Measurements from ENCODE around the gene ADAMTS2. TPM values are rescaled to one million over a fixed set of nuclear protein-coding genes. Genes with fewer than 3 reads are reported as not detected.

ADAMTS2 gene
- total RNA-seq, 1 experiment from 2014 or later, result 1.7 TPM

GRCh38 chr5:179165421-179166170 is 179.7 kb downstream of the ADAMTS2 start:
- Histone ChIP-seq H3K27me3 (ENCODE audit: control insufficient read depth, insufficient read depth, low read length) (no peaks in the 10 kb centered on the region), H3K4me3 (ENCODE audit: insufficient read depth, low read depth, low read length) (no peak overlapping the region), H3K36me3 (replicated peaks; ENCODE audit: control insufficient read depth, insufficient read depth, low read length) (no peaks in the 10 kb centered on the region)
- DNase-seq, result no peak

DNA sequence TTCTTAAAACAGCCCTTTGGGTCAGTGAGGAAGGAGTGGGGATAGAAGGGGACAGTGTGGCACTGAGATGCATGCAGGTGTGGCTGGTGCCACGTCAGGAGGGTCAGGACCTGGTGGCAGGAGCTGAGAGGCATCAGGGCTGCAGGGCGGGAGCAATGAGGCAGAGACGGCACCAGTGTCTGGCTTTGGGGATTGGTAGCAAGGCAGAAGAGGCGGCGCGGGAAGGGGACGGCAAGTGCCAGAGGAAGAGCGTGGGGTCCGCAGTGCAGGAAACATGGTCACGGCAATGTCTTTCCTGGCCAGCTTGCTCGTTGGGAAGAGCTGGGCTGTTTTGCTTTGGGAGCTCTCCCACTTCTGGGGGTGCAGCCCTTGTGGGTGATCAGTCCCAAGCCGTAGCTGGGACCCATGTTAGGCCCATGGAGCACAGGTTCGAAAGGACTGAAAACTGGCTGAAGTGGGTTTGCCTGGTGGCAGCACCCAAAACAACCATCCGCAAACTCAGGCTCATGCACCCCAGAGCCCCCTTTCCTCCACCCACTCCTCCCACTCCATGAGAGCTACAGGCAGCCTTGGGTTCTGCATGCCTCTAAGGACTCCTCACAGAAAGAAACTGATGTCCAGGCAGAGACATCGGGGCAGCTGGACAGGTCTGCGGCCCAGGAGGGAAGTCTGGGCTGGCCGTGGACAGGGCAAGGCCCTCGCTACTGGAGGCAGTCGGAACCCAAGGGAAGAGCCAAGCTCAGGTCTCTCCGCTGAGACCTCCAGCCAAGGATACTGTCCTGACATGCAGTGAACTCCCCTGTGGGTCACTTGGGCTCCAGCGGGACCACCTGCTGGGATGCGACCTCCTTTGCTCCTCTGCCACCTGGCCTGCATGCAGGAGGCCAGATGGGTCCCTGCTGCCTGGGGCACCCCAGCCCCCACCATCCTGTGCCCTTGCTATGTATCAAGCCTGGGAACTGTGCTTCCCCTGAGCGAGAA is 180.6 kb downstream of the ADAMTS2 start:
- Histone ChIP-seq H3K4me3 (ENCODE audit: insufficient read depth, low read depth, low read length) (no peak overlapping the region), H3K27me3 (ENCODE audit: control insufficient read depth, insufficient read depth, low read length) (no peaks in the 10 kb centered on the region), H3K36me3 (replicated peaks; ENCODE audit: control insufficient read depth, insufficient read depth, low read length) (no peaks in the 10 kb centered on the region)
- no peak for DNase-seq

- Histone ChIP-seq H3K36me3 (replicated peaks; ENCODE audit: control insufficient read depth, insufficient read depth, low read length) (no peaks in the 10 kb centered on the region), H3K4me3 (ENCODE audit: insufficient read depth, low read depth, low read length) (no peak overlapping the region), H3K27me3 (ENCODE audit: control insufficient read depth, insufficient read depth, low read length) (no peaks in the 10 kb centered on the region)
- DNase-seq, result no peak
These were observed 181.8 kb downstream of the ADAMTS2 start for GRCh38 chr5:179163236-179164155.

DNA sequence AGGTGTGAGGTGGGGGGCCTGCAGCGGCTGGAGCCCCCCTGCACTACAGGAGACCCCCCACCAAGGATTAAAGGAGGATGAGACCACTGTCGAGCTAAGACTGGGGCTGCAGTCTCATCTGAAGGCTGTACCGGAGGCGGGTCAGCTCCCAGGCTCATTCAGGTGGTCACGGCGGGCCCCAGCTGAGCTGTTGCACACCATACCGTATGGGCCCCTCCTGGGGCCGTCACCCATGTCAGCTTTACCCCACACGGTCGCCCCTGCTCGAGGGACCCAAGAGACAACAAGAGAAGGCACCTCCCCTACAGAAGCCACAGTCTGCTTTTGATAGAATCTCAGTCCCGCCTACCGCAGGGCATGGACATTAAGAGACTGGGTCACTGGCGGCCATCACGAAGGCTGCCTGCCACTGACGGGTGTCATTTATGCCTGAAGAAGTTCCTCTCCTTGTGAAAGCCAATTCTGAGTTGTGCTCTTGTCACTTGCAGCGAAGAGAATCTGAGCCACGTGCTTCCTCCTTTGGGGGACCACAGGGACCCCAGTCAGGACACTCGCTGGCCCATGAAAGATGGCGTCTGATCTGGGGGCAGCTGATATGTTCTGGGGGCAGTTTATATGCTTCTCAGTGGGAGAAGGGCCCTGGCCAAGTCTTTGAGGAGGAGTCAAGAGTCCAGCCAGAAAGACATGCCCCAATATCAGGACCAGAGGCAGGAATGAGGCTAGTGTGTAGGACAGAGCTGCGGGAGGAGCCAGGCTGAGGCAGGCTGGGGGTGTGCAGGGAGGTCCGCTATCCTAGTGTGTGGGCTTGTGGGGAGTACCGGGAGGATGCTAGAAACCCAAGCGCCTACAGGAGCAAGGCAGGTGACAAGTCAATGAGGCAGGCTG is 182.7 kb downstream of the ADAMTS2 start:
- Histone ChIP-seq H3K27me3 (ENCODE audit: control insufficient read depth, insufficient read depth, low read length) (no peaks in the 10 kb centered on the region), H3K4me3 (ENCODE audit: insufficient read depth, low read depth, low read length) (no peak overlapping the region), H3K36me3 (replicated peaks; ENCODE audit: control insufficient read depth, insufficient read depth, low read length) (no peaks in the 10 kb centered on the region)
- no peak for DNase-seq

DNA sequence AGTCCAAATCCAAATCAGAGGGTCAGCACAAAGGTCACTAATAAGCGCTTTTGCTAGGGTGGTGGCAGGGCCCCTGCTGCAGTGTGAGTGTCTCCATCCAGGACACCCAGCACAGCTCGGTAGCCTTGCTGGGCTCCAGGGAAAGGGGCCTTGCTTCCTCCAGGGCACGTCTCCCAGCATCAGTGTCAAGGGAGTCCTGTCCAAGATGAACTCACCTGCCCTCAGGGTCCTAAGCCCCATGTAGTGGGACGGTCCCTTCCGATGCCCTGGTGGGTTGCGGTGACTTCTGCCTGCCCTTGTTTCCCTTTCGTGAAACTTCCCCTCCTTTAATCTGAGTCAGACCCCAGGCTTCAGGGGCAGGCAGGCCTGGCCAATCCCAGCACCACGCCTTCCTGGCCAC is 183.4 kb downstream of the ADAMTS2 start:
- H3K4me3 ChIP-seq (ENCODE audit: insufficient read depth, low read depth, low read length), result no peak overlapping the region
- no peak for DNase-seq
- H3K27me3 ChIP-seq (ENCODE audit: control insufficient read depth, insufficient read depth, low read length), result no peaks in the 10 kb centered on the region
- no peaks in the 10 kb centered on the region for H3K36me3 ChIP-seq (replicated peaks; ENCODE audit: control insufficient read depth, insufficient read depth, low read length)

- Histone ChIP-seq H3K36me3 (replicated peaks; ENCODE audit: control insufficient read depth, insufficient read depth, low read length) (no peaks in the 10 kb centered on the region), H3K27me3 (ENCODE audit: control insufficient read depth, insufficient read depth, low read length) (no peaks in the 10 kb centered on the region), H3K4me3 (ENCODE audit: insufficient read depth, low read depth, low read length) (no peak overlapping the region)
- DNase-seq, result no peak
These were observed 184.7 kb downstream of the ADAMTS2 start for GRCh38 chr5:179160584-179160983.

DNA sequence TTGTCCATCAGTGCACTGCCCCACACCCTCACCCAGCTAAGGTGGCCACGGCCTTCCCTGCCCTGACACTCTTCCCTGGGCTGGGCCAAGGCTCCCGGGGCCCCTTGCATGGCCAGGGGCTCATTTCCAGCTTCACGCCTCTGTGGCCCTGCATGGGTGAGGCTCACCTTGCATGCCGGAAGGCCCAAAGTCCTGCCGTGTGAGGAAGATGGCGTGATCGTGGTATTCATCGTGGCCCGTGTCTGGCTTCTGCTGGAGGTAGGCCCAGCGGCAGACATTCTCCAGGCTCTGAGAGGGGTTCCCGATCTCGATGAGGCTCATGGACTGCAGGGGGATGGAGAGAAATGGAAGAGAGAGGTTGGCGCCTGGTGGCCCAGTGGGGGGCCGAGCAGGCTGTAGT is 186.7 kb downstream of the ADAMTS2 start:
- Histone ChIP-seq H3K36me3 (replicated peaks; ENCODE audit: control insufficient read depth, insufficient read depth, low read length) (no peaks in the 10 kb centered on the region), H3K4me3 (ENCODE audit: insufficient read depth, low read depth, low read length) (no peak overlapping the region), H3K27me3 (ENCODE audit: control insufficient read depth, insufficient read depth, low read length) (no peaks in the 10 kb centered on the region)
- DNase-seq, result no peak

DNA sequence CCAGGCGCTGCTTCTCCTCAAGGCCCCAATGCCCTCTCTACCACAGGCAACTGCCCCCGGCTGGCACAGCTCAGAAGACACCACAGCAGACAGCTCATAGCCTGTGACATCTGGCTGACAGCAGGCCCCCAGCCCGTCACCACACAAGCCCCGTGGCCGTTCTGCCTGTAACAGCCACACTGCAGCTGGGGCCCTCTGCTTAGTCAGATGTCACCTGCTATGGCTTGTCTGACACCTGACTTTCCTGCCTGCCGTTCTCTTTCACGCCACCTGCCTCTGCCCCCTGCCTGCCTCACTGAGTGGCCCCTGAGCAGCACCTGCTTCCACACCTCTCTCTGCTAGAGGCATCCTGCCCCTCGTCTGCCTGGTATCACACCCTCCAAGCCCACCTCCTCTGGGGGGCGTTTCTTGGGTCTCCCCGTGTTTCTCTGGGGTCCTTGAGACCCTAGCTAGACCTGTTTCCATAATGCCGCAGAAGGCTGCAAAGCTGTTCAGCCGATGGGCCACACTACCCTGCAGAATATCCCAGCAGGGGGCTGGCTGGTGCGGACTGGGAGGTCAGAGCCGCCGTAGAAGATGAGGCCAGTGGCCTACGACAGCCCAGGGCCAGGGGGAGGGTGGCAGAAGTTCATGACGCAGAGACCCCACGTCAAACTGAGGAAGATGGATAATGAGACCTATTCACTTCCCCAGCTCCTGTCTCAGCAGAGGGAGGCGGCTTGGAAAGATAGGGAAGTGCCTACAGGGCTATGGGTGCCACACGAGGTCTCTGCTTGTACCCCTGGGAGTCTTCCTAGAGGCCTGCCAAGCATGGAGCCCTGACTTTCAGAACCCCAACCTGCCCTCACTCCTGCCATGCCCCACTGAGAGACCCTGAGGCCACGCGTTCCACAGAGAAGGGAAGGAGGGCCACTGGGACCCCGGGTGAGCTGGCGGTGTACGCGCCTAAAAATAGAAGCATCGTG is 190.0 kb downstream of the ADAMTS2 start:
- no peak for DNase-seq
- Histone ChIP-seq H3K4me3 (ENCODE audit: insufficient read depth, low read depth, low read length) (no peak overlapping the region), H3K36me3 (replicated peaks; ENCODE audit: control insufficient read depth, insufficient read depth, low read length) (no peaks in the 10 kb centered on the region), H3K27me3 (ENCODE audit: control insufficient read depth, insufficient read depth, low read length) (no peaks in the 10 kb centered on the region)

- H3K36me3 ChIP-seq (replicated peaks; ENCODE audit: control insufficient read depth, insufficient read depth, low read length), result no peaks in the 10 kb centered on the region
- H3K4me3 ChIP-seq (ENCODE audit: insufficient read depth, low read depth, low read length), result no peak overlapping the region
- no peaks in the 10 kb centered on the region for H3K27me3 ChIP-seq (ENCODE audit: control insufficient read depth, insufficient read depth, low read length)
- no peak for DNase-seq
These were observed 190.8 kb downstream of the ADAMTS2 start for GRCh38 chr5:179154346-179154990.

- no peaks in the 10 kb centered on the region for H3K36me3 ChIP-seq (replicated peaks; ENCODE audit: control insufficient read depth, insufficient read depth, low read length)
- DNase-seq, result no peak
- no peak overlapping the region for H3K4me3 ChIP-seq (ENCODE audit: insufficient read depth, low read depth, low read length)
- no peaks in the 10 kb centered on the region for H3K27me3 ChIP-seq (ENCODE audit: control insufficient read depth, insufficient read depth, low read length)
These were observed 191.3 kb downstream of the ADAMTS2 start for GRCh38 chr5:179153921-179154345.

DNA sequence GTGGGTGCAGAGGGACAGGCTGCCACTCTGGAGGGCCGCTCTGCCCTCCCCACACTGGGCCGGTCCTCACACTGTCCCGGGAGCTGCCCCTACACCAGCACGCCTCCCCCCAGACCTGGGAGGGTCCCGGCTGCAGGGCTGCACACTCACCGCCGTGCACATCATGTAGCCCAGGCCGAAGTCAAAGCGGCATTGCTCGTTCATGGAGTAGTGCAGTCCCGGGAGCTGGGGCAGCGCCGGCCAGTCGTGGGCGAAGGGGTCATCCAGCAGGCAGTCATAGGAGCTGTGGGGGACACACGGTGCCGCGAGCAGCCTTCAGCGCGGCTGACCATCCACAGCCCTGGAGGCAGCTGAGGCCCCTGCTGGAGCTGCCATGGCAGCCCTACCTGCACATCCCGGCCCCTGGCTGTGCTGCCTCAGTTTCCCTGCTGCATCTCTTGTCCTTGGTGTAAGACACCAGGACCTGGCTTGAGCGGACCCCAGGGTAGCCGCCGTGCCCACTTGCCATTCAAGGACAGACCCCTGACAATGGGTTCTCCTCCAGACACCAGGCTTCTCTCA is 191.8 kb downstream of the ADAMTS2 start:
- DNase-seq, result no peak
- no peaks in the 10 kb centered on the region for H3K27me3 ChIP-seq (ENCODE audit: control insufficient read depth, insufficient read depth, low read length)
- H3K4me3 ChIP-seq (ENCODE audit: insufficient read depth, low read depth, low read length), result no peak overlapping the region
- no peaks in the 10 kb centered on the region for H3K36me3 ChIP-seq (replicated peaks; ENCODE audit: control insufficient read depth, insufficient read depth, low read length)

GRCh38 chr5:179152941-179153340 is 192.3 kb downstream of the ADAMTS2 start:
- Histone ChIP-seq H3K27me3 (ENCODE audit: control insufficient read depth, insufficient read depth, low read length) (no peaks in the 10 kb centered on the region), H3K4me3 (ENCODE audit: insufficient read depth, low read depth, low read length) (no peak overlapping the region), H3K36me3 (replicated peaks; ENCODE audit: control insufficient read depth, insufficient read depth, low read length) (no peaks in the 10 kb centered on the region)
- DNase-seq, result no peak

All from H7 (cell line).